K562 (cell line): ENCODE results near the gene TNFAIP8L1. TPM values are rescaled to one million over a fixed set of nuclear protein-coding genes. Genes with fewer than 3 reads are reported as not detected.

ENCODE experiments used
- ATAC-seq: fragments of 200-7000 bp; cut with Tn5 transposase; 3 replicates; pipeline ENCODE4 v1.9.1; 2020; ENCODE audit warnings: moderate library complexity
- BruUV-seq: library from RNA; stranded (reverse); fragments of 400-500 nt; replicated peaks from 2 replicates; lab custom pipeline; 2021; lab: Mats Ljungman, UMichigan
- CTCF ChIA-PET: fragments of 300-600 bp; formaldehyde crosslinking; extraction: SDS; loops from one replicate; lab custom pipeline; 2021; ENCODE audit warnings: low intra/inter-chr PET ratio; lab: Yijun Ruan, JAX
- POLR2A ChIA-PET: fragments of 300-600, 350-650 bp; sonication (Branson Sonifier 250); formaldehyde crosslinking; extraction: SDS; loops from one replicate; lab custom pipeline; 2021; ENCODE audit warnings: antibody characterized with exemption, inconsistent platforms; lab: Yijun Ruan, JAX
- DNase-seq, 4 experiments: peaks; one replicate each; pipeline versions ENCODE4 v3.0.0 to v3.0.0-alpha.2; 2011 to 2018; ENCODE audit warnings: low spot score in 3 of 4, mixed read lengths in 3 of 4; ENCODE audit errors: extremely low read depth in 1 of 4
- FAIRE-seq: peaks from 2 replicates; lab custom pipeline; 2011; peaks lifted over from hg19 to GRCh38; lab: Jason Lieb, UNC
- H2AFZ ChIP-seq: 2 replicates; pipeline ENCODE4 v1.6.0; 2011; ENCODE audit warnings: low read depth, low read length, control low read depth, inconsistent platforms
- H3K27ac ChIP-seq: fragments of 200-600 bp; 3 replicates; pipeline ENCODE4 v1.8.0; 2011; ENCODE audit warnings: low read depth, mild to moderate bottlenecking, control low read depth, inconsistent platforms, low read length, moderate library complexity, mixed read lengths; ENCODE audit errors: extremely low read depth
- H3K27me3 ChIP-seq, 2 experiments: fragments of 300-600 bp in 1 of 2; 2 replicates in 1 of 2; 3 replicates in 1 of 2; pipeline versions ENCODE4 v1.6.0 to v1.8.0; 2011; ENCODE audit warnings: inconsistent platforms in 2 of 2, low read length in 2 of 2, mild to moderate bottlenecking in 1 of 2, mixed read lengths in 1 of 2, moderate library complexity in 1 of 2; ENCODE audit not compliant: control insufficient read depth in 2 of 2, insufficient read depth in 2 of 2
- H3K36me3 ChIP-seq: fragments of 300-600 bp; 3 replicates; pipeline ENCODE4 v1.8.0; 2011; ENCODE audit warnings: mild to moderate bottlenecking, low read length, inconsistent platforms; ENCODE audit not compliant: control insufficient read depth, insufficient read depth
- H3K4me1 ChIP-seq, 2 experiments: fragments of 200-600 bp in 1 of 2; replicated peaks in 1 of 2; 2 replicates in 1 of 2; 3 replicates in 1 of 2; pipeline versions ENCODE4 v1.5.1 to v1.8.0; 2011; ENCODE audit warnings: inconsistent platforms in 2 of 2, low read length in 2 of 2, mild to moderate bottlenecking in 1 of 2, mixed read lengths in 1 of 2, moderate library complexity in 1 of 2; ENCODE audit not compliant: control insufficient read depth in 2 of 2, insufficient read depth in 2 of 2
- H3K4me2 ChIP-seq: 2 replicates; pipeline ENCODE4 v1.6.1; 2011; ENCODE audit warnings: low read length, control low read depth, inconsistent platforms, mixed read lengths; ENCODE audit not compliant: insufficient read depth
- H3K4me3 ChIP-seq: fragments of 200-600 bp; sonication (generic), shearing (Covaris generic); 2 replicates; pipeline ENCODE4 v1.5.1; 2016; ENCODE audit warnings: control low read depth, inconsistent platforms
- H3K79me2 ChIP-seq: fragments of 200-600 bp; 3 replicates; pipeline ENCODE4 v1.8.0; 2011; ENCODE audit warnings: low read length, inconsistent platforms; ENCODE audit not compliant: control insufficient read depth, insufficient read depth
- H3K9ac ChIP-seq, 2 experiments: 2 replicates each; pipeline versions ENCODE4 v1.6.0 to v1.6.1; 2011; ENCODE audit warnings: low read depth in 2 of 2, low read length in 2 of 2, control low read depth in 1 of 2, inconsistent platforms in 1 of 2, mild to moderate bottlenecking in 1 of 2, mixed read lengths in 1 of 2; ENCODE audit not compliant: insufficient read depth in 1 of 2
- H3K9me1 ChIP-seq: one replicate; pipeline ENCODE4 v1.6.0; 2011; ENCODE audit warnings: inconsistent platforms, mild to moderate bottlenecking, low read length, moderate library complexity; ENCODE audit not compliant: control insufficient read depth, insufficient read depth
- H3K9me3 ChIP-seq: replicated peaks from 2 replicates; pipeline ENCODE4 v1.5.1; 2011; ENCODE audit warnings: low read depth, low read length, inconsistent platforms; ENCODE audit not compliant: control insufficient read depth, insufficient read depth
- H4K20me1 ChIP-seq: replicated peaks from 2 replicates; pipeline ENCODE4 v1.6.1; 2011; ENCODE audit warnings: low read length, inconsistent platforms, mixed read lengths; ENCODE audit not compliant: control insufficient read depth, insufficient read depth
- ARID2 ChIP-seq: fragments of 450-650 bp; IDR thresholded peaks from 2 replicates; pipeline ENCODE4 v1.6.1; 2017; ENCODE audit warnings: antibody characterized with exemption, mild to moderate bottlenecking
- HDAC6 ChIP-seq: IDR thresholded peaks from 2 replicates; pipeline ENCODE4 v1.6.1; 2012; ENCODE audit warnings: low read depth, mild to moderate bottlenecking, control low read depth, inconsistent platforms, low read length, moderate library complexity
- HMBOX1 ChIP-seq: sonication (generic); IDR thresholded peaks from 2 replicates; pipeline ENCODE4 v1.6.1; 2016
- JUND ChIP-seq, 2 experiments: IDR thresholded peaks; 2 replicates in 1 of 2; 3 replicates in 1 of 2; pipeline ENCODE4 v1.6.1; 2011; ENCODE audit warnings: borderline replicate concordance in 2 of 2, low read depth in 2 of 2, low read length in 2 of 2, improper control_type of control experiment in 1 of 2, missing biosample characterization in 1 of 2, missing genetic modification characterization in 1 of 2, missing genetic modification reagents in 1 of 2
- LEF1 ChIP-seq: fragments of 450-650 bp; IDR thresholded peaks from 2 replicates; pipeline ENCODE4 v1.6.1; 2016; ENCODE audit warnings: mild to moderate bottlenecking
- OTX1 ChIP-seq: fragments of 450-650 bp; formaldehyde crosslinking; IDR thresholded peaks from 2 replicates; pipeline ENCODE4 v1.4.0; 2022; ENCODE audit warnings: mild to moderate bottlenecking
- TCF7L2 ChIP-seq: fragments of 150-350 bp; IDR thresholded peaks from 2 replicates; pipeline ENCODE4 v1.6.1; 2016; ENCODE audit warnings: low read depth, mild to moderate bottlenecking, low read length, moderate library complexity
- ZKSCAN1 ChIP-seq: fragments of 150-350 bp; IDR thresholded peaks from 2 replicates; pipeline ENCODE4 v1.6.1; 2016; ENCODE audit warnings: low read depth, low read length
- ZNF609 ChIP-seq: sonication (generic); formaldehyde crosslinking; IDR thresholded peaks from 2 replicates; pipeline ENCODE4 v1.8.1; 2023; ENCODE audit warnings: missing genetic modification reagents, mild to moderate bottlenecking, borderline replicate concordance
- WGBS: fragments of 100-300 bp; shearing (Covaris generic); methylation state at CpG from one replicate; pipeline ENCODE4 v1.1.6; 2016; ENCODE audit warnings: low coverage, mixed read lengths; ENCODE audit not compliant: insufficient coverage; ENCODE audit errors: missing lambda C conversion rate; 5-methylcytosine and 5-hydroxymethylcytosine counted together
- in situ Hi-C: fragments of 300-500 bp; cut with MboI; formaldehyde crosslinking; loops from 4 replicates; pipeline ENCODE4 v1.15.0; 2018; ENCODE audit warnings: inconsistent platforms, mixed read lengths
- intact Hi-C: fragments of 100-400 bp; cut with micrococcal nuclease; formaldehyde crosslinking; loops from 2 replicates; pipeline ENCODE4 v1.14.2; 2022
- polyA plus RNA-seq, 8 experiments: library from polyadenylated mRNA; depleted of rRNA in 4 of 8; stranded (reverse) in 5 of 8; unstranded in 3 of 8; fragments of >200 nt; fragmentation: Nextera tagmentation in 2 of 8; fragmentation: Illumina TruSeq in 1 of 8; extraction: Ambion mirVana in 2 of 8; extraction: Trizol in 1 of 8; gene quantifications; 2 replicates each; pipeline versions ENCODE4 v1.2.1 to v1.2.3, GENCODE V29; 2011 to 2014; ENCODE audit warnings: inconsistent platforms in 1 of 8, missing spikeins in 1 of 8
- total RNA-seq, 7 experiments: library from RNA; depleted of rRNA in 6 of 7; stranded (reverse); fragments of >200 nt in 6 of 7; fragmentation: Illumina TruSeq in 2 of 7; extraction: Trizol in 2 of 7; gene quantifications; 2 replicates each; pipeline versions ENCODE4 v1.2.1 to v1.2.3, GENCODE V29; 2011 to 2021; ENCODE audit warnings: low replicate concordance in 1 of 7

TNFAIP8L1 gene
- total and polyA plus RNA-seq, 9 of the 15 experiments (the other 6 are each of a cell fraction or from before 2014, with no cell fraction given) = 0.69 to 9.3 (median 4.9) TPM

- Histone ChIP-seq H3K79me2 (no peaks in the 10 kb centered on the region), H4K20me1 (no peaks in the 10 kb centered on the region), H3K9ac (peak overlapping the region in 1 of 2 experiments; percentile 28; a peak in 2 of 4 replicates), H2AFZ (peak overlapping the region; percentile 70), H3K36me3 (no peaks in the 10 kb centered on the region), H3K27me3 (no peaks in the 10 kb centered on the region), H3K27ac (peak overlapping the region; percentile 53; the same call in 2 of the 3 replicates), H3K9me1 (no peaks in the 10 kb centered on the region), H3K9me3 (no peaks in the 10 kb centered on the region), H3K4me2 (peak overlapping the region; percentile 61), H3K4me1 (peaks cover 25 to 35% of the 10 kb centered on the region in 2 experiments), H3K4me3 (no peak overlapping the region)
- FAIRE-seq = peak; percentile 95
- BruUV-seq = no TSS peak
- in situ Hi-C loops (no loop called here), intact Hi-C loops (loop anchor here (1.0 kb wide), 1 partner anchor 58 kb away; no protein-coding TSS in a partner anchor)
- WGBS = 16% methylated on average over 13 of the region's 14 CpGs
- ATAC-seq = peak; percentile 89
- POLR2A ChIA-PET = interaction anchor here (0.5 to 1.3 kb wide), 8 partner anchors 10 to 349 kb away, joined by 3 to 5 read pairs (median 4); partner anchors contain the start of gene PLIN4
- CTCF ChIA-PET = interaction anchor here (0.7 to 1.4 kb wide), 4 partner anchors 9 to 75 kb away, joined by 3 to 4 read pairs (median 4); no protein-coding TSS in a partner anchor
- peak; percentile 81 to 88 (median 82) for DNase-seq
- no peak for TF ChIP-seq TCF7L2
- TF ChIP-seq JUND (IDR thresholded peaks at IDR 0.05; ENCODE audit: borderline replicate concordance, low read depth, low read length) = peak; percentile 75
- peak; percentile 71; the same call in 1 of the 3 replicates for TF ChIP-seq JUND (tag; IDR thresholded peaks at IDR 0.05; ENCODE audit: borderline replicate concordance, low read depth, low read length)
- peak; percentile 77; the same call in 1 of the 2 replicates for TF ChIP-seq OTX1
- TF ChIP-seq HMBOX1 = peak; percentile 71
- TF ChIP-seq ZNF609 (CRISPR knock-in tag) = 0 out of 2 replicates have a peak, but pooled peaks have one; percentile 36
- peak; percentile 29; the same call in 1 of the 2 replicates for TF ChIP-seq ARID2
- peak; percentile 77 for TF ChIP-seq ZKSCAN1
- TF ChIP-seq LEF1 = 0 out of 2 replicates have a peak, but pooled peaks have one; percentile 34
- TF ChIP-seq HDAC6 = no peak
Observed at GRCh38 chr19:4633140-4633967, 6.0 kb upstream of the TNFAIP8L1 start.
